GM19238 (cell line): ENCODE results near the gene PHF20.
"Not testable (repeated sequence)": the region's sequence is repeated elsewhere in the genome, so short reads cannot be mapped to it uniquely, and the experiment has no call there.

Experiments
- DNase-seq: peaks from one replicate; pipeline ENCODE4 v3.0.0; 2011; ENCODE audit warnings: low spot score; ENCODE audit not compliant: insufficient read length

PHF20 gene

DNA sequence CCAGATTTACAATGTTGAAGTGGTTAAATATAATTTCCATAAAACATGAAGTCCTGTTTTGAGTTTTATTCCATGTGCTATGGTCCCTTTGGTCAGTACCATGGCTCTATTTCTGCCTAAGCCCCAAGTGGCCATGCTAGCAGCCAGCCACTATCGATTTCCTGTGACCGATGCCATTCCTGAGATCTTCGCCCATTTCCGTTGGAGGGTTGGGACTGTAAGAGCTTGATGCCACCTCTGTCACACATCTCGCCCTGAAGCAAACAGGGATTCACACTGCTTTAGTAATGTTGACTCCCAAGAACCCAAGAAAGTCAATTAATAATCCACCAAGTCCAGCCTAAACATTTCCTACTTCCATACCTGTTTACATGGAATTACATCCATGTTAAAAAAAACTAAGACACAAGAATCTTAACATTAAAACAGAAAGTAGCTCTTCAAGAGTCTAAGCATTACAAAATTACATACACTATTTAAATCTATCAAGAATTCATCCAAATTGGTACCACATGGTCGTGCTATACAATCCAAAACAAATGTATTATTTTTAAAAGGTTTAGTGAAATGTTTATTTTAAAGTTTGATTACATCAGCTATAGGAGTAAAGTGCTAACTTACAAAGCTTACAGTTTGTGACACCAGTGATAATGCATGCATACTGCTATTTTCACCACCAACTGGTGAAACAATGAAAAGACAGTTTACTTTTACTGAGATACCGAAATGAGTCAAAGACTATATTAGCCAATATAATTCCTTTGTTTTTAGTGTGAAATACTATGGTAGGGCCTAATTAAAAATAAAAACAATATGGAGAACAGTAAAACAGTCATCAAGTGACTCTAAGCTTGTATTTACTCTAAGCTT, 32.3 kb upstream of the PHF20 start:
- no peak for DNase-seq

DNA sequence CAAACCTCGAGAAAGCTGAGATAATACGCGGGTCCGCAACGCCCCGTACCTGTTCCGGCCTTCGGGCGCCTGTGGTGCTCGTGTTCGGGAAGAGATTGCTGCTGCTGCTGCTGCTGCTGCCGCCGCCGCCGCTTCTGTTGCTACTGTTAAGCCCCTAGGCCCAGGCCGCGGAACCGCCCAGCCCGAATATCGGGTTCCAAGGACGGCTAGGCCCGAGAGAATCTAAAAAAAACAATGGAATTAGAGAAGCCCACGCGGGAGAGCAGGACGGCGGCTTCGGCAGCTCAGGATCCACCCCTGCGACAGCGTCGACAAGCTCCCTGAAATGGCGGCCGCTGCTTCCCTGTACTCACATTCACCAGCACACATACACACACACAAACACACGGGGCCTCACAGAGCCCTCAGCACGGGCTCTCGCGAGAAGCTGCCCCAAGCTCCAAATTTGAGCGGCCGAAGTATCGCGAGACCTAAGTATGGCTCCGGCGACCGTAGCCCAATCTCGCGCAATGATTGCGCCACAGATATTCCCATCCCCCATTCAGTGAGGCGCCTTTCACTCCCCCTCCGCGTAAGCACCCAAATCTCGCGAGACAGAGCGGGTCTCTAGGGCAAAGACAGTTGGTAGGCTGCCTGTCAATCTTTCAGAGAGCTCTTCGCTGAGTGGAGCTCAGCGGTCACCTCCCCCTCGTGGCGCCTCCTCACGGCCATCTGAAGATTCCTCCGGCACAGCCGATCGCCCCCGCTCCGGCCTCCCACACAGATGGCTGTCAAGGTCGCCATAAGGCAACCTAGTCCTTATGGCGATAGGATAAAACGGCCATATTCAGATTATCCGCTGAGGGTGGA, 29.7 kb upstream of the PHF20 start, which contains the start of gene RBM39:
Gene RBM39 (minus strand): TSS at position 369 of the 849 bp plus-strand sequence. CDS start 1,386 bp downstream, outside the sequence.
- DNase-seq: peak; percentile 79

GRCh38 chr20:35742741-35743523, 28.9 kb upstream of the PHF20 start:
- DNase-seq: peak; percentile 21

DNA sequence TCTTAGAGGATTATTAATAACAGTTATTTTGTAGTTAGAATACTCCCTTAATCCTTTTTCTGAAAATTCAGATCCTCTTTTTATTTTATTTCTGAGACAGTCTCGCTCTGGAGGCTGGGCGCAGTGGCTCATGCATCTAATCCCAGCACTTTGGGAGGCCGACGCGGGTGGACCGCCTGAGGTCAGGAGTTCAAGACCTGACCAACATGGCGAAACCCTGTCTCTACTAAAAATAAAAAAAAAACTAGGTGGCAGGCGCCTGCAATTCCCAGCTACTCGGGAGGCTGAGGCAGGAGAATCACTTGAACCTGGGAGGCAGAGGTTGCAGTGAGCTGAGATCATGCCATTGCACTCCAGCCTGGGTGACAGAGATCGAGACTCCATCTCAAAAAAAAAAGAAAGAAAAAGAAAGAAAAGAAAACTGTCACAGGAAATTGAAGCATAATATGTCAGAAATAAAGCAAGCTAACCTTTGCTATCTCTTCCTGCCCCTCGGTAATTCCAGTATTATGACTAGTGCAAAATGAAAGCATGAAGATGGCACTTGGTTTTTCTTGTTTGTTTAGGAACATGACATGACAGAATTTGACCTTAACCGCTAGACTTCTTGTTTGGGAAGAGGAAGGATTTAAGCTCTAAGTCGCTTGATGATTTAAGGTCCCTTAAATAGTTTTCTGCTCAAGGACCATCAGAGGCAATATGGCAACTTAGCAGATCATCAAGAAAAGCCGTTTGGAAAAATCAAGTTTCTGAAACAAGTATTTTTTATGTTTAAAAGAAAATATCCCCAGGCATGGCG, 27.9 kb upstream of the PHF20 start:
- DNase-seq: no peak

DNA sequence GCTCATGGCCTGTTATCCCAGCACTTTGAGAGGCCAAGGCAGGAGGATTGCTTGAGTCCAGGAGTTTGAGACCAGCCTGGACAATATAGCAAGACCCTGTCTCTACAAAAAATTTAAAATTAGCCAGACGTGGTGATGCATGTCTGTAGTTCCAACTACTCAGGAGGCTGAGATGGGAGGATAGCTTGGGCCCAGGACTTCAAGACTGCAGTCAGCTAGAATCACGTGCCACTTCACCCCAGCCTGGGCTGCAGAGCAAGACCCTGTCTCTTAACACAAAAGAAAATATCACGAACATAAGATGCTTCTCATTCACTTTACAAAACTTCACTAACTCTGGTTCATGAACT, 27.3 kb upstream of the PHF20 start:
- not testable (repeated sequence) for DNase-seq

- no peak for DNase-seq
These were observed 21.2 kb upstream of the PHF20 start for GRCh38 chr20:35750611-35751010.

GRCh38 chr20:35756404-35756803, 15.4 kb upstream of the PHF20 start:
- no peak for DNase-seq

GRCh38 chr20:35757098-35757705, 14.6 kb upstream of the PHF20 start:
- DNase-seq: no peak

GRCh38 chr20:35761548-35761947, 10.3 kb upstream of the PHF20 start:
- not testable (repeated sequence) for DNase-seq

DNA sequence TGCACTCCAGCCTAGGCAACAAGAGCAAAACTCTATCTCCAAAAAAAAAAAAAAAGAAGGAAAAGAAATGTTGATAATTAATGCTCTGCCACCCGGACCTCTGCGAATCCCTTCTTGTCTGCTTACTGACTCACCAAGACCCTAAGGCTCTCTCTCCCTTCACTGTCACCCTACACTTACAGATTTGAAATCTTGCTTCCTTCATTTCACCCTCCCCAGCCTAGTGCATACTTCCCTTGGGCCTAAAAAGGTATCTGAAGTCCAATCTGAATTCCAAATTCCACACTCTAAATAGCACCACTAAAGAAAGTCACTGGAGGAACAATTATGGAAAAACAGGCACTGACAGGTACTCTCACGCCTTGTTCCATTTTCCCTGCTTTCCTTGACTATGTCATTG, 9.4 kb upstream of the PHF20 start:
- DNase-seq: no peak

- DNase-seq: not testable (repeated sequence)
These were observed 6.9 kb upstream of the PHF20 start for GRCh38 chr20:35764936-35765335.

GRCh38 chr20:35766843-35767242, 5.0 kb upstream of the PHF20 start:
- DNase-seq: no peak

DNA sequence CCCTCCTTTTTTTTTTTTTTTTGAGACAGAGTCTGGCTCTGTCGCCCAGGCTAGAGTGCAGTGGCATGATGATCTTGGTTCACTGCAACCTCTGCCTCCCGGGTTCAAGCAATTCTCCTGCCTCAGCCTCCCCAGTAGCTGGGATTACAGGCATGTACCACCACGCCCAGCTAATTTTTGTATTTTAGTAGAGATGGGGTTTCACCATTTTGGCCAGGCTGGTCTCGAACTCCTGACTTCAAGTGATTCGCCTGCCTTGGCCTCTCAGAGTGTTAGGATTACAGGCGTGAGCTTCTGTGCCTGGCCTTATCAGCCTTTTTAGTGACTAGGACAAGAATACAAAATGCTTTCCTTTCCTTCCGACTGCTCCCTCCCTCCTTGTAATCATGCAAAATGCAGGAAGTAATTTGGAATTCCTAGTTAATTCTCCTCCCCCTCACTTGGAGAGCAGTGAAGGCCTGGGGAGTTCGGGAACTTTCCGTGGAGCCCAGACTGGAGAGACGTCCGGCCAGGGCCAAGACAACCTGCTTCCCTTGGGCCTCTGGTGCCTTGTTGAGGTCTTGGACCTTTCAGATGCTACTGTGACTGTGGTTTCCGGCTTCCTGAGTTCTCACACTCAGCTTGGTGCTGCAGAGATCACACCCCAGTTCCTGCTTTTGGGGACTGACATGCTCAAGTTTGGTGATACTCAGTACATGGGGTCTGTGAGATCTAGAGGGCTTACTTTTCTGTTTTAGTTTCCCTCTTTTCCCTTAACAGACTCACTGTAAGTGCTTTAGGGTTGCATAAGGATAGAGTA, 3.9 kb upstream of the PHF20 start:
- peak; percentile 78 for DNase-seq

GRCh38 chr20:35768731-35769664, 2.8 kb upstream of the PHF20 start:
- no peak for DNase-seq

DNA sequence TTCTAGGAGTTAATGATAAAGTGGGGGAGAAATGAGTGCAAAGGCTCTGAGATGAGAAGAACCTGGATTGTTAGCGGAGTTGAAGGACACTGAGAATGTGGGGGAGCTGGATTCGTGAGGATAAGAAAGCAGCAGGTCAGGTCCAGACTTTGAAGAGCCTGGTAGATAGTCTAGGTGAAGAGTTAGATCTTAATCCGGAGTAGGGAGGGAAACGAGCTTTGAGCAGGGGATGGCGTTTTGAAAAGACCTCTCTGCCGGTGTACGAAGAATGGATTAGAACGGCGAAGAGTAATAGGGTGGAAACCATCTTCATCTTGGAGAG, 487 bp upstream of the PHF20 start:
- no peak for DNase-seq

DNA sequence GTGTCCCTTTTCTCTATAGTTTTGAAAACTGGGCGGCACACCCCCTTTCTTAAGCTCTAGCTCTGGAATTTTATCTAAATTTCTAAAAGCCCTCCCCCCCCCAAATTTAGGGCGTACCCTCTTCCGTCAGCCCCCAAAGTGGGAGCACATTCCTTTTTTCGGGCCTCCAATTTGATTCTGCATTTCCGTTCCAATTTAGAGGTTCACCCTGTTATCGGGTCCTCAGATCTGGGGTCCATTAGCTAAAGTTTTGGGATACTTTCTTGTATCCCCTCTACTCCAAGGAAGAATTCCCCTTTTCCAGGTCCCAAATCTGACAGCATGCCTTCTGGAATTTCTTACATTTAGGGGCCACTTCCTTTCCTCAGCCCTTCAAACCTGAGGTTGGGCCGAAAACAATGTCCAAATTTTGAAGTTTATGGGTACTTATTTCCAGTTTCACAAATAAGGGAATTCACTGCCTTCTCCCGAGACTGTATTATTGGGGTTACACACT, 796 bp downstream of the PHF20 start:
- no peak for DNase-seq

- DNase-seq: peak; percentile 25
These were observed 1.4 kb downstream of the PHF20 start for GRCh38 chr20:35773154-35773751.

- DNase-seq: no peak
These were observed 2.6 kb downstream of the PHF20 start for GRCh38 chr20:35774391-35774790.
